HL-60/S4 treated with retinoic acid at 250 ng/mL for 4 days and 3 days (cell line): ENCODE measurements around the gene KCNQ1.

Source experiments
- in situ Hi-C: fragments of 300-500 bp; cut with MboI; formaldehyde crosslinking; loops from 2 replicates; pipeline ENCODE4 v1.7.0; 2022; ENCODE audit warnings: low sequenced_read_pairs

The KCNQ1 gene

GRCh38 chr11:2530131-2530854 lies 85.5 kb downstream of the KCNQ1 start:
- in situ Hi-C loops: loop anchor here (5.0 to 10.0 kb wide), 2 partner anchors 103 to 365 kb away; no protein-coding TSS in a partner anchor

DNA sequence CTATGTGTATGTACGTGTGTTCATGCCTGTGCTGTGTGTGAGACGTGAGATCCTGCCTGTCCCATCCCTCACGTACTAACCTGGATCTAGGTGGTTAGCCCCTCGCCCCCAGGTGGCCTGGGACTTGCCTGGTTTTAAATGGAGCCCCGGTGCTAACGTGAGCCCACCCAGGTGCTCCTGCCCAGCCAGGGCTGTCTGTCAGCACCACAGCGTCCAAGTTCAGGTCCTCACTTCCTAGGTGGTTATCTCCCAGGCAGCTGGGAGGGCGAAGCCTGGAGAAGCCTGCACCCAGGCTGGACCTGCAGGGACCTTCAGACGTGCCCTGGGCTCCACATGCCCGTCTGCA lies 86.0 kb downstream of the KCNQ1 start:
- in situ Hi-C loops: loop anchor here (5.0 to 10.0 kb wide), 2 partner anchors 104 to 364 kb away; no protein-coding TSS in a partner anchor

DNA sequence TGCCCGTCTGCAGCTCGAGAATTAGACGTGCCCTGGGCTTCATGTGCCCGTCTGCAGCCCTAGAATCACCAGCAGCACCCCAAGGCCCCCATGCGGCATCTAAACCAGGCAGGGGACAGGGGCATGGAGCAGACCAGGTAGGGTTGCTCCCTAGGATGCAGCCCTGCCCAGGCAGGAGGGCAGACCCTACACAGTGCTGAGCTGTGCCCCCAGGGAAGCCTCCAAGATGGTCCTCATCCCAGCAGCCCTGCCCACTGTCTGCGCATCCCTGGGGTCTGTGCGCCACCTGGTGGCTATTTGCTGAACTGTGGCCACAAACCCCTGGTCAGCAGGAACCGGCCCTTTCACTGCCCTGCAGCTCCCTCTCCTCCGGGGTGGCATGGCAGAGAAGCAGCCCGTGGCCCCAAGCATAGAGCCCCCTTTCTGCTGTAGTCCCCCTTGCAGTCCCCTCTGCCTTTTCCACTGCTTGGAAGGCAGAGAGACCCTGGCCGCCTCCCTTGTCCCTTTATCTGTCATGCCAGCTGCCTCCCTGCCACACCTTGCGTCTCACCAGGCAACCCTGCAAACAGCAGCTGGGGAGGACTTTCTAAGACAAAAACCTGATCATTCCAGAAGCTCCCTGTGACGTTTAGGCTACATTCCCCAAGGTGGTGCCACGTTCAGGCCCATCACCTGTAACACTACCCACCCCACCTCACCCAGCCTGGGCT lies 86.6 kb downstream of the KCNQ1 start:
- in situ Hi-C loops: loop anchor here (5.0 to 10.0 kb wide), 2 partner anchors 104 to 363 kb away; no protein-coding TSS in a partner anchor

- in situ Hi-C loops: loop anchor here (5.0 to 10.0 kb wide), 2 partner anchors 105 to 363 kb away; no protein-coding TSS in a partner anchor
Observed at GRCh38 chr11:2531987-2532703, 87.3 kb downstream of the KCNQ1 start.

- in situ Hi-C loops: loop anchor here (5.0 to 10.0 kb wide), 2 partner anchors 106 to 362 kb away; no protein-coding TSS in a partner anchor
Observed at GRCh38 chr11:2532704-2533586, 88.1 kb downstream of the KCNQ1 start.

DNA sequence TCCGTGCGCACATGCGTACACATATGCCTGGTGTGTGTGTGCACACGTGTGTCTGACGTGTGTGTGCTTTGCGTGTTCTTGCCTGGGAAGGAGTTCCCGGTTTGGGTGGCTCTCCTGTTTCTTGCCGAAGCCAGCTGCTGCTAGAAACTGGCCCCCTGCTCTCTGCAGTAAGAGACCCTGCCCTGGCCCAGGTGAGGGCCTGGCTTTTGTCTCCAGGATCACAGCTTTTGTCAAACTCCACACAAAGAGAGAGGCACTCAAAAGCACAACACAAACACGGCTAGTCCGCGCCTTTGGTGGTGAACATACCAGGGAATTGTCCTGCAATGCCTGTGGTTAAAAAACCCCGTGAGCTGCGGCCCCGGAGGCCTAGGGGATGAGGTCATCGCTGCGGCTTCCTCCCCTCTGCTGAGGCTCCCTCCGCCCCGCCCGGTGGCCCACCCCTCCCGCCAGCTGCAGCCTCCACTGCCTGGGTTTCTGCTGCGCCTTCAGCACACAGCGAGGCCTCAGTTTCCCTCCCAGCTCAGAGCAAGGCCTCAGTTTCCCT lies 88.9 kb downstream of the KCNQ1 start:
- in situ Hi-C loops: loop anchor here (5.0 to 10.0 kb wide), 2 partner anchors 106 to 361 kb away; no protein-coding TSS in a partner anchor

GRCh38 chr11:2534134-2534956 lies 89.5 kb downstream of the KCNQ1 start:
- in situ Hi-C loops: loop anchor here (5.0 to 10.0 kb wide), 2 partner anchors 107 to 360 kb away; no protein-coding TSS in a partner anchor

DNA sequence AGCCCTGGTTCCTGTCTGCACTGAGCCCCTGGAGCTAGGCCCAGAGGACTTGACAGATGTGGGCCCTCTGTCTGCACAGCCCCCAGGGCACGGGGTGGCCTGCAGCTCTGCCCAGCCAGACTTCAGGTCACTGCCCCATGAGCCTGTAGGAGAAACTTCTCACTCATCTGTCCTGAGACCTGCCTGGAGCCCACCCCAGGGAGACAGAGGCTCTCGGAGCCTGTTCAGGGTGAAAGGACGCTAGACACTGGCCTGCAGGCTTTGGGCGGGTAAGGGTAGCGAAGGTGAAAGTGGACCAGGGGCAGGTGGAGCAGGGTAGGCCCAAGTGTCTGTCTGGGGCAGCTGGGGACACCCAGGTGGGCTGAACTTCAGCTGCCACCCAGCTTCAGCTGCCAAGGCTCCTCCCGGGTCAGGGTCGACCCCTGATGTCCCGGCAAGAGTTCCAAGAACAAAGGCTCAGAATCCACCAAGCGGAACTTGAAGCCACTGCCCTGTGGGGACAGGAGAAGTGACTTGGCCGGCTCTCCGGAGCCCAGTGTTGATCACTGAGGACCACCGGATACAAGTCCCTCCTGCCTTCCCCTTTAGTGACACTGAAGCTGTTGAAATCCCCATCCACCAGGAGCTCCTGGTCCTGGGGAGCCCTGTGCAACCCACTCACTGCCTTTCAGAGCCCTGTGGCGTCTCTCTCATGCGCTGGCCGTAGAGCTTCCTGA lies 90.3 kb downstream of the KCNQ1 start:
- in situ Hi-C loops: loop anchor here (5.0 to 10.0 kb wide), 2 partner anchors 108 to 360 kb away; no protein-coding TSS in a partner anchor

DNA sequence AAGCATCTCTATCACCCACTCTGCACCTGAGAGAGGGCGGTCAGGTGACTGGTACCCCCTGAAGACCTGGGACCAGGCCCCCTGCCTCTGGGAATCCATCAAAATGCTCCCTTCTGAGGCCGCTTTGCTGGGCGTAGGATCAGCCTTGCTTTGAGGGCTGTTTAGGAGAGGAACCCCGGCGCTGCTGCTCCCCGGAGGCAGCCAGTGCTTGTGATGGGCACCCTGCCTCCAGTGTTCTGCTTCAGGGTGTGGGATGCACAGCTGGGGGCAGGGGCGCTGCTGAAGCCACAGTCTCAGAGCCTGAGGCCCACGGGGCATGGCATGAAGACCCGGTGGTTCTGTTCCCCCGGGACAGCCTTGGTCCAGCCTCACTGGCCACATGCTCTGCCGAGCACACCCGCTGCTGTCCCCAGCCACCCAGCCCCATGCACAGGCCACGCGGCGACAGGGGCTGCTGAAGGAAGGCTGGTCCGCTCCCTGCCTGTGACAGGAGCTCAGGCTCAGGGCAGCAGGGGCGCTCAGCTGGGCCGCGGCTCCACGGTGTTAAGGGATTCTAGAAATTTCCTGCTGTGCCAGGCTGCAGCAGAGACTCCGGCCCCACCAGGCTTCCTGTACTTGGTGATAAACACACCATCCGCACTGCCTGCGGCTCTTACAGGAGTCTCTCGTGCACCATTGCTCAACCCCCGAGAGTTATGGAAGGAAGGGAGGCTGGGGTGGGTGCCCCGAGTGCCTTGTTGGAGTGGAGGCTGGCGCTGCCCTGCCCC lies 91.0 kb downstream of the KCNQ1 start:
- in situ Hi-C loops: loop anchor here (10.0 kb wide), 1 partner anchor 359 kb away; no protein-coding TSS in a partner anchor

DNA sequence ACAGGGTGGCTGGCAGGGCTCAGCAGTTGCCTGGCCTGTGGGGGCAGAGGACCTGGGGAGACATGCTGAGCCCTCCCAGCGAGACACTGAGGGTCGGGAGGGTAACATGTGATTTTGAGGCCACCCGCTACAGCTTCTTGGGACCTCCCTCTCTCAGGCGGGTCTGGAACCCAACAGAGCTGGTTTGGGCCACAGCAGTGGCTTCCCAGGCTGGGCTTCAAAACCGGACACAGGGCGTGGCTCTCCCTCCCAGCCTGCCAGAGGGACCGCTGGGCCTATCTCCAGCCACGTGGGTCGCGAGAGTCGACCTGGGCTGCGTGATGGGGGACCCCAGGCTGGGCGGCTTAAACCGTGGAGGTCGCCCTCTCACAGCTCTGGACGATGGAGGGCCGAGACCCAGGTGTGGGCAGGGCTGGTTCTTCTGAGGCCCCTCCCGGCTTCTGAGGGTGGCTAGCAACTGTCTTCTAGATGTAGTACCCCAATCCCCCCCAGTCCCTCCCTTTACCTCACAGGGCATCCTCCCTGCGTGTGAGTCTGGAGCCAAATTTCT lies 91.7 kb downstream of the KCNQ1 start:
- in situ Hi-C loops: loop anchor here (10.0 kb wide), 1 partner anchor 358 kb away; no protein-coding TSS in a partner anchor

DNA sequence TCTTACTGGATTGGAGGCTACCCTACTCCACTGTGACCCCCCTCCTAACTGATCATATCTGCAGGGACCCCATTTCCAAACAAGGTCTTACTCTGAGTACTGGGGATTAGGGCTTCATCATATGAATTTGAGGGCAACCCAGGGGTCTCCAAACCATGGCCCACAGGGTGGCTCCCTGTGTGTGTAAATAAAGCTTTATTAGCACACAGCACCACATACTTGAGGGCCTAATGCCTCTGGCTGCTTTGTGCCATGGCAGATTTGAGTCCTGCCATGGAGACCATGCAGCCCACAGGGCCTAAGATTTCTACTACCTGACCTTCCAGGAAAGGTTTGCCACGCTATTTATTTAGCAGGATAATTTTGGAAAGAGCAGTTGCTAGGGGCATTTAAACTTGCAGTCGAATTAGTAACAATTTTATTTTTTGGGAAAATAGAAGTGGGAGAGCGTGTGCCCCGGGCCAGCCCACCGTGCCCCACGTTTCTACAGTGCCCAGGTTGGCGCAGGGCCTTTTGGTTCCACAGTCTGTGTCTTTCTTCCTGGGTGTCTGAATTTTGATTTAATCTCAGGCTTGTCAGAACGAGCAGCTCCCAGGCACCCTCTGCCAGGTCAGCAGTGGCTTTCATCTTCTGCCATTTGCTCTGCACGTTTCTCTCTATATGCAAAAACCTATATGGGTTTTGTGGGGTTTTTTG lies 92.3 kb downstream of the KCNQ1 start:
- in situ Hi-C loops: loop anchor here (10.0 kb wide), 1 partner anchor 358 kb away; no protein-coding TSS in a partner anchor

- in situ Hi-C loops: loop anchor here (10.0 kb wide), 1 partner anchor 357 kb away; no protein-coding TSS in a partner anchor
Observed at GRCh38 chr11:2537896-2538724, 93.3 kb downstream of the KCNQ1 start.

- in situ Hi-C loops: loop anchor here (10.0 kb wide), 1 partner anchor 356 kb away; no protein-coding TSS in a partner anchor
Observed at GRCh38 chr11:2538951-2539350, 94.1 kb downstream of the KCNQ1 start.

GRCh38 chr11:2539371-2540222 lies 94.8 kb downstream of the KCNQ1 start:
- in situ Hi-C loops: loop anchor here (10.0 kb wide), 1 partner anchor 355 kb away; no protein-coding TSS in a partner anchor
